Measurements from ENCODE around the gene SUMO1. TPM values are rescaled to one million over a fixed set of nuclear protein-coding genes. Genes with fewer than 3 reads are reported as not detected.

The SUMO1 gene
- total and polyA plus RNA-seq, 9 of the 15 experiments (the other 6 are each of a cell fraction or from before 2014, with no cell fraction given): 63.7 to 292 (median 92.0) TPM

DNA sequence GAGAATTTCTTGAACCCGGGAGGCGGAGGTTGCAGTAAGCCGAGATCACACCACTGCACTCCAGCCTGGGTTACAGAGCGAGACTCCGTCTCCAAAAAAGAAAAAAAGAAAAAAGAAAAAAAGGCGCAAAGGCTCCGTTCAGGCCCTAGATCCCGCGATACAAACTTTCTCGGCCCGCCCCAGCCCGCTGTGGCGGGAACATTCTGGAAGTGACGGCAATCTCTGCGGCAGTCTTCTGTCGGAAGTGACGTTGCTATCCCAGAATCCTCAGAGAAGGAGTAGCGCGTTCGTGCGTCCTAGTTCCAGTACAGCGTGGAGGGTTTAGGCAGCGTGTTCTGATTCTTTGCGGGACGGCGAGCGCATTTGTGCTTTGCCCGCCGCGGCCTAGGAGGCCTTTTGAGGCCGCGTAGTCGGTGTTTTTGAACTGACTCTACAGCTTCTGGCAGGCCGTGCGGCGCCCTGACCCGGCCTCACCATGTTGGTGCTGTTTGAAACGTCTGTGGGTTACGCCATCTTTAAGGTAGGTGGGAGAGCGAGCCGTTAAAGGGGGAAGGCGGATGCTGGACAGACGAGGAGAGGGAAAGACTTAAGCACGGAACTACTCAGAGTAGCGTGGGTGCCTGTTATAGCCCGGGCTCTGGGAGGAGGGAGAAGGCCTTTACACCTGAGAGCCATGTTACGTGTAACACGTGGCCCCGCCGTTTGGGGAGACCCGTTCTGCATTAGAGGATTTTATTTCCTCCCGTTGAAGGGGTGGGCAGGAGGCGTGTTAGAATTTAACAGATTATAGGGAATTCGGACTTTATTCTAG, 27.3 kb upstream of the SUMO1 start, which contains the start of gene NOP58 (continued):
- TF ChIP-seq, protein P1, sequence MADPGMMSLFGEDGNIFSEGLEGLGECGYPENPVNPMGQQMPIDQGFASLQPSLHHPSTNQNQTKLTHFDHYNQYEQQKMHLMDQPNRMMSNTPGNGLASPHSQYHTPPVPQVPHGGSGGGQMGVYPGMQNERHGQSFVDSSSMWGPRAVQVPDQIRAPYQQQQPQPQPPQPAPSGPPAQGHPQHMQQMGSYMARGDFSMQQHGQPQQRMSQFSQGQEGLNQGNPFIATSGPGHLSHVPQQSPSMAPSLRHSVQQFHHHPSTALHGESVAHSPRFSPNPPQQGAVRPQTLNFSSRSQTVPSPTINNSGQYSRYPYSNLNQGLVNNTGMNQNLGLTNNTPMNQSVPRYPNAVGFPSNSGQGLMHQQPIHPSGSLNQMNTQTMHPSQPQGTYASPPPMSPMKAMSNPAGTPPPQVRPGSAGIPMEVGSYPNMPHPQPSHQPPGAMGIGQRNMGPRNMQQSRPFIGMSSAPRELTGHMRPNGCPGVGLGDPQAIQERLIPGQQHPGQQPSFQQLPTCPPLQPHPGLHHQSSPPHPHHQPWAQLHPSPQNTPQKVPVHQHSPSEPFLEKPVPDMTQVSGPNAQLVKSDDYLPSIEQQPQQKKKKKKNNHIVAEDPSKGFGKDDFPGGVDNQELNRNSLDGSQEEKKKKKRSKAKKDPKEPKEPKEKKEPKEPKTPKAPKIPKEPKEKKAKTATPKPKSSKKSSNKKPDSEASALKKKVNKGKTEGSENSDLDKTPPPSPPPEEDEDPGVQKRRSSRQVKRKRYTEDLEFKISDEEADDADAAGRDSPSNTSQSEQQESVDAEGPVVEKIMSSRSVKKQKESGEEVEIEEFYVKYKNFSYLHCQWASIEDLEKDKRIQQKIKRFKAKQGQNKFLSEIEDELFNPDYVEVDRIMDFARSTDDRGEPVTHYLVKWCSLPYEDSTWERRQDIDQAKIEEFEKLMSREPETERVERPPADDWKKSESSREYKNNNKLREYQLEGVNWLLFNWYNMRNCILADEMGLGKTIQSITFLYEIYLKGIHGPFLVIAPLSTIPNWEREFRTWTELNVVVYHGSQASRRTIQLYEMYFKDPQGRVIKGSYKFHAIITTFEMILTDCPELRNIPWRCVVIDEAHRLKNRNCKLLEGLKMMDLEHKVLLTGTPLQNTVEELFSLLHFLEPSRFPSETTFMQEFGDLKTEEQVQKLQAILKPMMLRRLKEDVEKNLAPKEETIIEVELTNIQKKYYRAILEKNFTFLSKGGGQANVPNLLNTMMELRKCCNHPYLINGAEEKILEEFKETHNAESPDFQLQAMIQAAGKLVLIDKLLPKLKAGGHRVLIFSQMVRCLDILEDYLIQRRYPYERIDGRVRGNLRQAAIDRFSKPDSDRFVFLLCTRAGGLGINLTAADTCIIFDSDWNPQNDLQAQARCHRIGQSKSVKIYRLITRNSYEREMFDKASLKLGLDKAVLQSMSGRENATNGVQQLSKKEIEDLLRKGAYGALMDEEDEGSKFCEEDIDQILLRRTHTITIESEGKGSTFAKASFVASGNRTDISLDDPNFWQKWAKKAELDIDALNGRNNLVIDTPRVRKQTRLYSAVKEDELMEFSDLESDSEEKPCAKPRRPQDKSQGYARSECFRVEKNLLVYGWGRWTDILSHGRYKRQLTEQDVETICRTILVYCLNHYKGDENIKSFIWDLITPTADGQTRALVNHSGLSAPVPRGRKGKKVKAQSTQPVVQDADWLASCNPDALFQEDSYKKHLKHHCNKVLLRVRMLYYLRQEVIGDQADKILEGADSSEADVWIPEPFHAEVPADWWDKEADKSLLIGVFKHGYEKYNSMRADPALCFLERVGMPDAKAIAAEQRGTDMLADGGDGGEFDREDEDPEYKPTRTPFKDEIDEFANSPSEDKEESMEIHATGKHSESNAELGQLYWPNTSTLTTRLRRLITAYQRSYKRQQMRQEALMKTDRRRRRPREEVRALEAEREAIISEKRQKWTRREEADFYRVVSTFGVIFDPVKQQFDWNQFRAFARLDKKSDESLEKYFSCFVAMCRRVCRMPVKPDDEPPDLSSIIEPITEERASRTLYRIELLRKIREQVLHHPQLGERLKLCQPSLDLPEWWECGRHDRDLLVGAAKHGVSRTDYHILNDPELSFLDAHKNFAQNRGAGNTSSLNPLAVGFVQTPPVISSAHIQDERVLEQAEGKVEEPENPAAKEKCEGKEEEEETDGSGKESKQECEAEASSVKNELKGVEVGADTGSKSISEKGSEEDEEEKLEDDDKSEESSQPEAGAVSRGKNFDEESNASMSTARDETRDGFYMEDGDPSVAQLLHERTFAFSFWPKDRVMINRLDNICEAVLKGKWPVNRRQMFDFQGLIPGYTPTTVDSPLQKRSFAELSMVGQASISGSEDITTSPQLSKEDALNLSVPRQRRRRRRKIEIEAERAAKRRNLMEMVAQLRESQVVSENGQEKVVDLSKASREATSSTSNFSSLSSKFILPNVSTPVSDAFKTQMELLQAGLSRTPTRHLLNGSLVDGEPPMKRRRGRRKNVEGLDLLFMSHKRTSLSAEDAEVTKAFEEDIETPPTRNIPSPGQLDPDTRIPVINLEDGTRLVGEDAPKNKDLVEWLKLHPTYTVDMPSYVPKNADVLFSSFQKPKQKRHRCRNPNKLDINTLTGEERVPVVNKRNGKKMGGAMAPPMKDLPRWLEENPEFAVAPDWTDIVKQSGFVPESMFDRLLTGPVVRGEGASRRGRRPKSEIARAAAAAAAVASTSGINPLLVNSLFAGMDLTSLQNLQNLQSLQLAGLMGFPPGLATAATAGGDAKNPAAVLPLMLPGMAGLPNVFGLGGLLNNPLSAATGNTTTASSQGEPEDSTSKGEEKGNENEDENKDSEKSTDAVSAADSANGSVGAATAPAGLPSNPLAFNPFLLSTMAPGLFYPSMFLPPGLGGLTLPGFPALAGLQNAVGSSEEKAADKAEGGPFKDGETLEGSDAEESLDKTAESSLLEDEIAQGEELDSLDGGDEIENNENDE (IDR thresholded peaks at IDR 0.05; ENCODE audit: low read depth, low read length): no peak
- TF ChIP-seq ZFP1 (CRISPR knock-in tag; IDR thresholded peaks at IDR 0.05): no peak
- peak; percentile 75; the same call in 1 of the 2 replicates for TF ChIP-seq MBD2 (IDR thresholded peaks at IDR 0.05; ENCODE audit: borderline replicate concordance, low read depth)
- TF ChIP-seq, protein P2, sequence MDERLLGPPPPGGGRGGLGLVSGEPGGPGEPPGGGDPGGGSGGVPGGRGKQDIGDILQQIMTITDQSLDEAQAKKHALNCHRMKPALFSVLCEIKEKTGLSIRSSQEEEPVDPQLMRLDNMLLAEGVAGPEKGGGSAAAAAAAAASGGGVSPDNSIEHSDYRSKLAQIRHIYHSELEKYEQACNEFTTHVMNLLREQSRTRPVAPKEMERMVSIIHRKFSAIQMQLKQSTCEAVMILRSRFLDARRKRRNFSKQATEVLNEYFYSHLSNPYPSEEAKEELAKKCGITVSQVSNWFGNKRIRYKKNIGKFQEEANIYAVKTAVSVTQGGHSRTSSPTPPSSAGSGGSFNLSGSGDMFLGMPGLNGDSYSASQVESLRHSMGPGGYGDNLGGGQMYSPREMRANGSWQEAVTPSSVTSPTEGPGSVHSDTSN (CRISPR knock-in tag; IDR thresholded peaks at IDR 0.05; ENCODE audit: low read depth): no peak
- TF ChIP-seq, protein P2 (tag; conservative IDR thresholded peaks at IDR 0.05; ENCODE audit: low read depth): no peak
- no peak for TF ChIP-seq CBX3 (IDR thresholded peaks at IDR 0.05; ENCODE audit: borderline replicate concordance in 1 of 2, low read length in 2 of 2)
- TF ChIP-seq PHF21A (IDR thresholded peaks at IDR 0.05; ENCODE audit: borderline replicate concordance, low read depth): no peak
- TF ChIP-seq ZNF12 (CRISPR knock-in tag; IDR thresholded peaks at IDR 0.05): no peak
- TF ChIP-seq TRIM28 (IDR thresholded peaks at IDR 0.05): no peak
- no peak for TF ChIP-seq HNRNPK (IDR thresholded peaks at IDR 0.05; ENCODE audit: low read depth, low read length, poor library complexity, severe bottlenecking)
- no peak for TF ChIP-seq ADNP (tag; IDR thresholded peaks at IDR 0.05)
- no peak for TF ChIP-seq EWSR1 (IDR thresholded peaks at IDR 0.05; ENCODE audit: borderline replicate concordance, low read depth, partially characterized antibody)
- TF ChIP-seq CBX8 (IDR thresholded peaks at IDR 0.05; ENCODE audit: borderline replicate concordance, extremely low read depth, low read depth, low read length, poor library complexity, severe bottlenecking): no peak

Measured in K562 (cell line).